ENCODE data around the gene L3MBTL4.
"Not testable (repeated sequence)": the region's sequence is repeated elsewhere in the genome, so short reads cannot be mapped to it uniquely, and the experiment has no call there.

L3MBTL4 gene

GRCh38 chr18:6414723-6415417 lies at the start of gene L3MBTL4:
Gene L3MBTL4, minus strand, starts transcription at chr18:6414911. Its CDS starts 103,286 bp downstream, at chr18:6311625.
- DNase-seq: no peak

GRCh38 chr18:6452194-6452593 lies 37.5 kb upstream of the L3MBTL4 start:
- DNase-seq: no peak

GRCh38 chr18:6449213-6449612 lies 34.5 kb upstream of the L3MBTL4 start:
- no peak for DNase-seq

- DNase-seq: no peak
Measured at GRCh38 chr18:6444466-6445228, 29.9 kb upstream of the L3MBTL4 start.

- DNase-seq: no peak
Measured at GRCh38 chr18:6441200-6441599, 26.5 kb upstream of the L3MBTL4 start.

- DNase-seq: no peak
Measured at GRCh38 chr18:6437937-6438818, 23.5 kb upstream of the L3MBTL4 start.

- DNase-seq: no peak
Measured at GRCh38 chr18:6435731-6436130, 21.0 kb upstream of the L3MBTL4 start.

- no peak for DNase-seq
Measured at GRCh38 chr18:6434987-6435709, 20.4 kb upstream of the L3MBTL4 start.

GRCh38 chr18:6434481-6434880 lies 19.8 kb upstream of the L3MBTL4 start:
- DNase-seq: no peak

GRCh38 chr18:6431659-6432318 lies 17.1 kb upstream of the L3MBTL4 start:
- DNase-seq: no peak

- DNase-seq: no peak
Measured at GRCh38 chr18:6428851-6429395, 14.2 kb upstream of the L3MBTL4 start.

GRCh38 chr18:6427286-6427685 lies 12.6 kb upstream of the L3MBTL4 start:
- no peak for DNase-seq

GRCh38 chr18:6423289-6423688 lies 8.6 kb upstream of the L3MBTL4 start:
- no peak for DNase-seq

- no peak for DNase-seq
Measured at GRCh38 chr18:6414118-6414722, 491 bp downstream of the L3MBTL4 start.

GRCh38 chr18:6413579-6414117 lies 1.1 kb downstream of the L3MBTL4 start:
- DNase-seq: no peak

- no peak for DNase-seq
Measured at GRCh38 chr18:6412933-6413472, 1.7 kb downstream of the L3MBTL4 start.

- no peak for DNase-seq
Measured at GRCh38 chr18:6411382-6411781, 3.3 kb downstream of the L3MBTL4 start.

- no peak for DNase-seq
Measured at GRCh38 chr18:6409933-6410332, 4.8 kb downstream of the L3MBTL4 start.

GRCh38 chr18:6408543-6408942 lies 6.2 kb downstream of the L3MBTL4 start:
- DNase-seq: not testable (repeated sequence)

- no peak for DNase-seq
Measured at GRCh38 chr18:6406910-6407470, 7.7 kb downstream of the L3MBTL4 start.

Measured in activated effector memory CD4-positive, alpha-beta T cell treated with anti-CD3 and anti-CD28 coated beads, Interleukin-2, amount 50 U/mL, for 16 hours (primary cell).